Endometrial microvascular endothelial cells (primary cell): ENCODE results near the gene GGT7. TPM values are rescaled to one million over a fixed set of nuclear protein-coding genes. Genes with fewer than 3 reads are reported as not detected.
"Not testable (repeated sequence)": the region's sequence is repeated elsewhere in the genome, so short reads cannot be mapped to it uniquely, and the experiment has no call there.

Source experiments
- in situ Hi-C: cut with HindIII; loops from 2 replicates; pipeline ENCODE4 v1.10.0; 2017; ENCODE audit warnings: low sequenced_read_pairs, low pct_unique_long_range_greater_than_20kb; ENCODE audit errors: inconsistent ontology term
- total RNA-seq: library from RNA; depleted of rRNA; stranded (reverse); fragments of >200 nt; gene quantifications from one replicate; pipeline ENCODE4 v1.2.3, GENCODE V29; 2015; ENCODE audit errors: inconsistent ontology term

GGT7 gene
- total RNA-seq: 0.19 TPM

GRCh38 chr20:34872622-34873224 lies at the start of gene GGT7:
Gene GGT7 (minus strand): TSS chr20:34872856. CDS start chr20:34872815, 41 bp downstream.
- in situ Hi-C loops: no loop called here

- in situ Hi-C loops: no loop called here
These were observed 48.8 kb upstream of the GGT7 start for GRCh38 chr20:34921436-34921835.

- in situ Hi-C loops: no loop called here
These were observed 47.4 kb upstream of the GGT7 start for GRCh38 chr20:34920055-34920454.

DNA sequence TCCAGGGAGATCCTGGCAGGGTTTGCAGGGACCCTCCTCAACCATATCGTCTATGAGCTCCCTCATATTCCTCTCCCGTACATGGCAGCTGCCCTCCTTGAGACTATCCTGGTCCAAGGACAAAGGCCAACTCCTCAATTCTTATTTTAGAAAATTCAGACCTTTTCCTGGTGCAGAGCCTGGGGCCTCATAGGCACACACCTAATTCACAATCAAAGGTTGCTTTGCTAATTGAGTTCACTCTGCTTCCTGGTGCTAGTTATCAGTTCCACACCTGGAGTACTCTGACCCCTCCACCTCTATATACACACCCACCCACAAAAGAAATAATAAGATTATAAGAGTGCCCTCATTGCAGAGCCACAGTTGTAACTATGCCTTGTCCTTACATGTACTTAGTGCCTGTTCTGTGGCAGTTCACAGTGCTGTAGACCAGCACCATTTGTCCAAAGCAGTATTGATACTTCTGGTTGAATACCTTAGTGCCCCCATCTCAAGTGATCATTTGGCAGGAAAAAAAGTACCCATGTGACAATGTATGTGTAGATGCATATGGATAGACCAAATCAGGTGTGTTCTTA lies 44.2 kb upstream of the GGT7 start:
- in situ Hi-C loops: no loop called here

DNA sequence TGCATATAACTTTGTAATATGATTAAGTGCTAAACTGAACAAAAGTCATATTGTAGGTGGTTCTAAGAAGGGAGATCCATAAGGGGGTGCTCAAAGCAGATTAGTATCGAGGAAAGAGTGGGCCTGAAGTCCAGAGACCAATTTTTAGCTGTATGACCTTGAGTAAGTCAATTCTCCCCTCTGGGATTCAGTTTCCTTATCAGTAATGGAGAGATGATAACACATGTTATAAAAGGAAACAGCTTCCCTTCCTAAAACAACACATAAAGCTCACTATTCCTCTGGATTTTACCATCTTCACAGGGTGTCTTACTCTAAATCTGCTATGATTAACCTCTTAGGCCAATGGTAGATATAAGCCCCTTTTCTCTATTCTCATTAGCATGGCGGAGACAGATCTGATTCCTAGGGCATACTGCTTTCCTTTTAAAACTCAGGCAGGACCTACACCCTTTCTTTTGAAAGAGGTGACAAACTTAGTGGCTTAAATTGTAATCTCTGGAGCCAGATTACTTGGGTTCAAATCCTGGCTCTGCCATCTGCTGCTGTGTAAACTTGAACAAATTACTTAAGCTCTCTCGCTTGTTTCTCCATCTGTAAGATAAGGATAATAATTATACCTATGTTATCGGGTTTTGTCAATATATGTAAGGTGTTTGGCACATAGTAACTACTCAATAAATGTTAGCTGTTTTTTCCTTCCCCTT lies 43.2 kb upstream of the GGT7 start:
- in situ Hi-C loops: no loop called here

GRCh38 chr20:34915131-34915530 lies 42.5 kb upstream of the GGT7 start:
- in situ Hi-C loops: no loop called here

DNA sequence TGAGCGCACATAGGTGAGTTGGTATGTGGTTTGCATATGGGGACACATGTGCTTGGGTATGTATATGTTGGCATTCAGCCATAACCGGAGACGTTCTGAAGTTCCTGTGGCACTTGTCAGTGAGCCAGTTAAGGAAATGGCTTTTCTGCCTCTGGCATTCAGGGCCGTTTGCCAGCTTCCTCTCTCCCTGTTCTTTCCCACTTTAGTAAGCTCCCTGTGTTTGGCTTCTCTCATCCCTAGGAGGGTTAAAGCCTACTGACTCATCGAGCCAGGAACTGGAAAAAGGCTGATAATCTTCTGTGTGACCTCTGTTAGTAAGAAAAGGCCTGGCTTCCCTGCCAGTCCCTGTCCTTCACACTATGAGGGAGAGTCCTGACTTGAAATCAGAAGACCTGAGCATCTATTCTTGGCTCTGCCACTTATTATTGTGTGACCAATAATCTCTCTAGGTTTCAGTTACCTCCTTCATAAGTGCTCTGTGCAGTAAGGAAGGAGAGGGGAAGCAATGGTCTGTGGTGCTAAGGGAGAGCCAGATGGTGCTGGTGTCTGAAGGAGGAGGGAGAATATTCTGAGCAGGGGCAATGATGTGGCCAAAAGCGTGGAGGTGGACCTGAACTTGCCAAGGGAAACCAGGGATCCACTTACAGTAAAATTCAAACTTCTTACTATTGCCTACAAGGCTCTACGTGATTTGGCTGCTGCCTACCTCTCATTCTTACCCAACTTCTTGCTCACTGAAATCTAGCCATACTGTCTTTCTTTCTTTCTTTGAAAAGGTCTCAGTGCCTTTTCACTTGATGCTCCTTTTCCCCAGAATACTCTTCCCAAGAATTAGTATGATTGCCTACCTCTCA lies 35.2 kb upstream of the GGT7 start:
- in situ Hi-C loops: no loop called here

GRCh38 chr20:34904202-34904621 lies 31.6 kb upstream of the GGT7 start:
- in situ Hi-C loops: no loop called here

DNA sequence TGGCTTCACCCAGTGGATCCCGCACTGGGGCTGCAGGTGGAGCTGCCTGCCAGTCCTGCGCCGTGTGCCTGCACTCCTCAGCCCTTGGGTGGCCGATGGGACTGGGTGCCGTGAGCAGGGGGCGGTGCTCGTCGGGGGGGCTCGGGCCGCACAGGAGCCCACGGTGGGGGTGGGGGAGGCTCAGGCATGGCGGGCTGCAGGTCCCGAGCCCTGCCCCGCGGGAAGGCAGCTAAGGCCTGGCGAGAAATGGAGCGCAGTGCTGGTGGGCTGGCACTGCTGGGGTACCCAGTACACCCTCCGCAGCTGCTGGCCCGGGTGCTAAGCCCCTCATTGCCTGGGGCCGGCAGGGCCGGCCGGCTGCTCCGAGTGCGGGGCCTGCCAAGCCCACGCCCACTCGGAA lies 26.1 kb upstream of the GGT7 start:
- in situ Hi-C loops: not testable (repeated sequence)

DNA sequence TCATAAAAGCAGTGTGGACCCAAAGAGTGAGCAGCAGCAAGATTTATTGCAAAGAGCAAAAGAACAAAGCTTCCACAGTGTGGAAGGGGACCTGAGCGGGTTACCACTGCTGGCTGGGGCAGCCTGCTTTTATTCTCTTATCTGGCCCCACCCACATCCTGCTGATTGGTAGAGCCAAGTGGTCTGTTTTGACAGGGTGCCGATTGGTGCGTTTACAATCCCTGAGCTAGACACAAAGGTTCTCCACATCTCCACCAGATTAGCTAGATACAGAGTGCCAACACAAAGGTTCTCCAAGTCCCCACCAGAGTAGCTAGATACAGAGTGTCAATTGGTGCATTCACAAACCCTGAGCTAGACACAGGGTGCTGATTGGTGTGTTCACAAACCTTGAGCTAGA lies 25.5 kb upstream of the GGT7 start:
- in situ Hi-C loops: not testable (repeated sequence)

DNA sequence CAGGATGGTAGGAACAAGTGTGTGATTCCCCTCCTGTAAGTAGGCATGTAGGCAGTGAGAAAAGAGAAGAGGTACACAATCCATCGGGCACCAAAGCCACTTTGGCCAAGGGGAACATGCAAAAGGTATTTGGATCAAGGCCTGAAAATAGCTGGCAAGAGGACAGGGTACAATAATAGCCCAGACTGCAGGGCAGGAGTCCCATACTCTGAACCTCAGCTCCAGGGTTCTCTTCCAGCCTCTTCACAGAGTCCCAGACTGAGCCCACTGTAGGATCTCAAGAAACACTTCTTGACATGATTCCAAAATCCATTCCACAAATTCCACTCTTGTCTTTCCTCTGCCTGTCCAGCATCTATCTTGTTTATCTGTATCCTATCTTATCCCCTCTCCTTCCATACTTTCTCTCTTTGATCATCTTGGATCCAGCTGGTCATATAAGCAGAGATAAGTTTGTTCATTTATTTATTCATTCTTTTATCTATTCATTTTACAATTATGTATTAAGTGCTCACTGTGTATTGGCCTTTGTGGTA lies 23.5 kb upstream of the GGT7 start:
- in situ Hi-C loops: no loop called here

DNA sequence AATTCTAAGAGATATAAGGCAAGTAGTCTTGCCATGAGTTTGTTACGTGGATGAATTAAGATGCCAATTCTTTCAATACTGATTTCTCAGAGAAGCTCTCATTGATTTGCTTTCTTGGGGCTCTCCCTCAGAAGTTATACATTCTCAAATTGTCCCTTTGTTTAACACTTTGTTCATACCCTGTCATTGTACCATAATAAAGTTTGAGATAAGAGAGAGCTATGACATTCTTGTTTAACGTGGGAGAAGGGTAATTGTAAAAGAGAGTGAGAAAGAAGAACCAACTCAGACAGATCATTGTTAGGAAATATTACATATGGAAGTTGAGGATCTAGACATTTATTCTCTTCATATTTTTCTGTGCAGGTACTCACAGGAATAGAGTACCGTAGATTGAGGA lies 22.8 kb upstream of the GGT7 start:
- in situ Hi-C loops: no loop called here

DNA sequence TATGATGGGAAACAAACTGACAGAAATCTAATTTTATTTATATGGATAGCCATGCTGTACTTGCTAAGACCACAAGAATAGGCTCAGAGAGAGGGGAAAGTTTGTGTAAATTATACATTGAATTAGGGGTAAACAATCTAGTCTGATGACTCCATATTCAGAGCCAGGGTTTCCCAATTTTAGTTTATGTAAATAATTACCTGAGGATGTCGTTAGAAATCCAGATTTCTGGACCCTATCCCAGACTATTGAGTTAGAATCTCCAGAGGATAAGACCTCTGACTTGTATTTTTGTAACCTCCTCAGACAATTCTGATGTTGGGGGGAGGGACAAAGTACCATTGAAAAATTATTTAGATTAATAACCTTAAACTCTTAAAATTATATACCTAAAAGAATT lies 22.1 kb upstream of the GGT7 start:
- in situ Hi-C loops: no loop called here

- in situ Hi-C loops: no loop called here
These were observed 20.0 kb upstream of the GGT7 start for GRCh38 chr20:34892671-34893070.

DNA sequence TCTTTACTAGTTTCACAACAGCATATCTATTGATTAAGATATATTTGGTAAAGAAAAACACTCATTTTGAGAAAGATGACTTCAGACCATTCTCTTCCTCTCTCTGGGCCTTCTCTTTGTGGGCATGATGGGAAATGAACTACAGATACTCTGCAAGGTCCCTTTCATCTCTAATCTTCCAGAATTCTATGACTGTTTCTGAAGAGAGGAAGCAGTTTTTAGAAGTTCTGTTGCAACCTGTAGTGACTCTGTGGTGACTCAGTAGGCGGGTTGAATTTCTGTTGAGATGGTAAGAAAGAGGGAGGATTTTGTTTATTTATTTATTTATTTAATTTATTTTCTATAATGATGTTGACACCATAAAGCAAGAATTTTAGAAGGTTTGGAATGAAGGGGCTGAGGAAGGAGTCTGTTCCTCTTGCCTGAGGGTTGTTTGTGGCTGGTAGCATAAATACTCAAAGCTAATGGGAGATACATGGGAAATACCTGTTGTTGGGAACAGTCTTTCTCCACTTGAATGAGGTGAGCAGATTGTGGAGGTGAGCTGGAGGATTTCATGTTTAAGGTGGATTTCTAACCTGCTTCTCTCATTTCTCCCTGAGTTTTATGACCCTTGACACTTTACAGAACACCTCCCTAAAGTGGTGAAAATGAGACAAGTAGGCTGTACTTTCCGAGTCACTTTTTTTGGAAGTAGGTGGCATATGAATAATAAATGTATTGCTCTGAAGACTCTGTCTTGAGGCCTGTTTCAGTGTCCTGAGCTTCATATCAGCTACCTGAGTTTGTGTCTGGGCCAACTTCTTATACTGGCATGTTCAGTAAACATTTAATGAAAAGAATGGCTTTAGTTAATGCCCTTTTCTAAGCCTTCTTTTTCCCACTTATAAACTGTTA lies 18.8 kb upstream of the GGT7 start:
- in situ Hi-C loops: no loop called here

DNA sequence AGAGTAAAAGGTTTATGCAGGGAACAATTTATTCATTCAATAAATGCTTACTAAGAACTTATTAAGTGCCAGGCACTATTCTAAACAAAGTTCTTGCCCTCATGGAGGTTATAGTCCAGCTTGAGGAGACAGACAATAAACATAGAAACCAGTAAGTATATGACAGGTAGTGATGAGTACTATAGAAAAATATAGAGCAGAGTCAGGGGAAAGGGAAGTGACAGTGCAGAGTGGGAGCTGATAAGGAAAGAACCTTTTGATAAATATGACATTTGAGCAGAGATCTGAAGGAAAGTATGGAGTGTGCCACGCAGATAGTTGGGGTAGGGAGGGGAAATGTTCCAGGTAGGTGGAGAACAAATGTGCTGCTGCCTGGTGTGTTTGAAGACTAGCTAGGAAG lies 15.8 kb upstream of the GGT7 start:
- in situ Hi-C loops: no loop called here

DNA sequence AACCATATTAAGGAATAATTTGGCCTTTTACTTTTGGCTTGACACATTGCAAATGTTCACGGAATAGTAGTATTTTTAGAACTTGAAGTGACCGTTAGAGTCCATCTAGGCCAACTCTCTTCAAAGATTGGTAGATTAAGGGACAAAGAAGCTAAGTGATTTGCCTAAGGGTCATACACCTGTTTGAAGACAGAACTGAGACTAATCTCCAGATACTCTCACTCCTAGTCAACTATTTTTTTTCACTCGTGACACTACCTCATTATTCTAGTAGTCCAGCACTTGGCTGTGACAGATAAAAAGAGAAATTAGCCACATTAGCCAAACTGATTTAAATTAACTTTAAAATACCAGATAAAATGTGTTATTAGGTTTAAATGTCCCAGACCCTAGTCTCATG lies 14.4 kb upstream of the GGT7 start:
- in situ Hi-C loops: no loop called here

DNA sequence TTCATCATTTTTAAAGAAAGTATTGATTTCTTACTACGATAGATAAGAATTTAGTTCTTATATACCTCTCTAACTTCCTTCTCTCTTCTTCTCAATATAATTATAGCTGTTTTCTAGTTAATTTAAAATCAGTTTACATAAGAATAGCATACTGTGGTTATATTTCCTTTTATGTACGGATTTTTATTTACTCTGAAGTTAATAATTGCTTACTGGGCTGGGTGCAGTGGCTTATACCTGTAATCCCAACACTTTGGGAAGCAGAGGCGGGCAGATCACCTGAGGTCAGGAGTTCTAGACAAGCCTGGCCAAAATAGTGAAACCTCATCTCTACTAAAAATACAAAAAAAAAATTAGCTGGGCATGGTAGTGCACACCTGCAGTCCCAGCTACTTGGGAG lies 13.5 kb upstream of the GGT7 start:
- in situ Hi-C loops: no loop called here
